Glomerular visceral epithelial cell (primary cell): ENCODE data around the gene KMT2E.

Experiments used
- DNase-seq: peaks from one replicate; pipeline ENCODE4 v3.0.0-alpha.2; 2016; ENCODE audit errors: extremely low spot score

The KMT2E gene

DNA sequence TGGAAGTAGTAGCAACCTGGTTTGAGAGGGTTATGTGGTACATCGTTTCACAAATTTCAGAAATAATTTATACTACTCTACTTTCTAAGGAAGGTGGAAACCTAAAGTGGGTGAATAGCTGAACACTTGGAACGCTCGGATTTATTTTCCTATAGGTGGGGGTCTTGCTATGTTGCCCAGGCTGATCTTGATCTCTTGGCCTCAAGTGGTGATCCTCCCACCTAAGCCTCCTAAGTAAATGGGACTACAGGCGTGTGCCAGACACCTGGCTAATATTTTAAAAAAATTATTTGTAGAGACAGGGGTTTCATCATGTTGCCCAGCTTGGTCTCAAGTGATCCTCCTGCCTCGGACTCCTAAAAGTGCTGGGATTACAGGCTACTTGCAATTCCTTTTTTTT lies 6.7 kb upstream of the KMT2E start:
- DNase-seq, result no peak

DNA sequence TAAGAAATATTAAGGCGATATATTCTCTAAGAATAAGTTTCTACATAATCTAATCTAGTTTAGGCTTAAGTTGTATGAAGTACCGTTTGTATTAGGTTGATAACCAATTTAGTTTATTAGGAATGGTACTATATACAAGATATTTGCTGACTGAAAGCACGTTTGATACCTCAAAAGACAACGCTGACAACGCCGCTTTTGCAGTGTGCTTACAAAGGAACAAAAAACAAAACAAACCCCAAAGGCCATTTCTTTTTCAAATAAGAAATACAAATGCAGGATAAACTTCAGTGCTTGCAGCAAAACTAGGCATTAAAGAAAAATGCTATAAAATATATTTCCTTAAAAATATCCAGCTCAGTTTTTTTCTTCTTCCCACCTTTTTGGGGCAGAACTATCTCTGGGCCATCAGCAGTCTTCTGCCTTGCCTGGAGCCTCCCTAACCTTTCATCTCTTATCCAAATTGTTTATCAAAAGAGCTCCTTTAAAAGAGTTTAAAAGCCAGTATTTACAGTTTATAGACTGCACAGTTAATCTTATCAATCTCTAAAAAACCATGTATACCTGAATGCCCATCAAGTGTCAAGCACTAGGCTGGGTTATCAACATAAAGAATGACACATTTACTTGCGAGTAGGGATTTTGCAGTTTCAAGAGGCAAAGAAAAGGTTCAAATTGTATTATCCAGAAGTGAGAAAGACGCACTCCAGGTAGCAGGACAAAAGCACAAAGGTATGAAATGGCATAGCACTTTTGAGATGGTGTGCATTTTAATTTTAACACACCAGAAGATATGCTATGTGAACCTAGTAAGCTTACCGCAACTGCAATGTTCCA lies 4.1 kb upstream of the KMT2E start:
- DNase-seq, result no peak

DNA sequence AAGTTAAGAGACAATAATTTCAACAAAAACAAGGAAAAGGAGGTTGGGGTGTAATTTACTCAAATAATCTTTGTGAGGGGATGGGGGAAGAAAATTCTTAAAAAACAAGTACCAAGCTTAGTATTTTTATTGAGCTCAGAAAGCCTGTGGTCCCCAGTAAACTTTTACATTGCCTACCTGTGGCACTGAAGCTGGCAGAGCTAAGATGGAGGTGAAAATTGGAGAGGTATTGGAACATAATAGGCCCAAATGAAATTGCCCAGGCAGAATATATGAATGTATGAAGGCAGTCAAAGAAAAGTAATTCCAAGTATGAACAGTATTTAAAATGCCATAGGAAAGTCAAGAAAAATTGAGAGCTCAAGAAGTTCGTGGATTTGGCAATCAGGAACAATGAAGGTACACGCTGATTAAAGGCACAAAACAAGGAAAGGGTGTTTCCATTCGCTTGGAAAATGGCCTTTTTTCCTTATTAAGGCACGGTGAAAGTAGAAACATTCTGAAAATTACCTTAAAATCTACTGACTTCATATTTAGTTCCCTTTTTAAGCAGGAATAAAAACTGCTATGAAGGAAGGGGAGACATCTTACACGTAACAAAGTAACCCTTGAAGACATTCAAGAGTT lies 3.4 kb upstream of the KMT2E start:
- DNase-seq, result no peak

DNA sequence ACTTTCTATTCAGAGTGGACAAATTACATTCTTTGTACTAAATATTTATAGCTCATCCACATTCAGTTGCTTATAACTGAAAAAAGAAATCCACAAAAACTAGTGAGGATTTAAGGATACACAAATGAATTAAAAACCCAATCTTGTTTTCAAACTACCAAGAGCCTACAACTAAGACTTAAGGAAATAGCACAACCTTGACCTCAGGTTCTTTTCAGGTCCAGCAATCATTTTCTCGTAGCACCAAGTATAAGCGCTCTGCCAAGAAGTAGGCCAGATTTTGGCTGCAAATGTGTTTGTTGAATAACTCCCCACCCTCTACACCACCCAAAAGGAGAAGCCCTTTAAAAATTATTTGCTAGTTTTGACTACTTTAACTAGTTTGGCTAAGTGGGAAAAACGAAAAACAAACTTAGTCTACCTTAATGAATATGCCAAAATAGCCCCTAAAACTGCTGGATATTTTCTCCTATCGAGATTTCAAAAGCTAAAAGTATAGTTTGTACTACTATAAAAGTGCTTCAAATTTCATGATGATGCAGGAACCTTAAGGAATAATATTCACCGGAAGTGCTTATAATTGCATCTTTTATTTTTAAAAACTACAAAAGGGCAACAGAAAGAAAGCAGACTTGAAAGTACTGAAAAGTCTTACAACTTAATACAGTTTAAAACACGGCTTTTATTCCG lies 2.7 kb upstream of the KMT2E start:
- DNase-seq, result no peak

DNA sequence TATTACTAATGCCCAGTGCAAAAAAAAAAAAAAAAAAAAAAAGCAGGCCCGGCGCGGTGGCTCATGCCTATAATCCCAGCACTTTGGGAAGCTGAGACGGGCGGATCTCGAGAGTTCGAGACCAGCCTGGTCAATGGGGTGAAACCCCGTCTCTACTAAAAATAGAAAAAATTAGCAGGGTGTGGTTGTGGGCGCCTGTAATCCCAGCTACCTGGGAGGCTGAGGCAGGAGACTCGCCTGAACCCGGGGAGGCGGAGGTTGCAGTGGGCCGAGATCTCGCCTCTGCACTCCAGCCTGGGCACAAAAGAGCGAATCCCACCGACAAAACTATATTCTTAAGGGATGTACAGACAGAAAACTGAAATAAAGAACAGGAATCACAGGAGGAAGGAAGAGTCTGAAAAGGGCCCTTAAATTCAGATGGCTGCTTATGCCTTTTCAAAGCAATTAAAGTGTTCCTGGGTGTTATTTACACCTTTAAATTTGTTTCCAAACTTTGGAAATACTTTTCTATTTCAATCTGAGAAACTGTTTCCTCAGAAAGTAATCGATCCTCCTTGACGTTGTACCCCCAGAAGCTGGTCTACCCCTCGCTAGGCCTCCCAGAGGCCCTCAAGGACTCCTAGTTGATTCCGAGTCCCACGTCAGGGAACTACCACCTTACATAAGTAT lies 2.0 kb upstream of the KMT2E start:
- DNase-seq, result peak; percentile 49

DNA sequence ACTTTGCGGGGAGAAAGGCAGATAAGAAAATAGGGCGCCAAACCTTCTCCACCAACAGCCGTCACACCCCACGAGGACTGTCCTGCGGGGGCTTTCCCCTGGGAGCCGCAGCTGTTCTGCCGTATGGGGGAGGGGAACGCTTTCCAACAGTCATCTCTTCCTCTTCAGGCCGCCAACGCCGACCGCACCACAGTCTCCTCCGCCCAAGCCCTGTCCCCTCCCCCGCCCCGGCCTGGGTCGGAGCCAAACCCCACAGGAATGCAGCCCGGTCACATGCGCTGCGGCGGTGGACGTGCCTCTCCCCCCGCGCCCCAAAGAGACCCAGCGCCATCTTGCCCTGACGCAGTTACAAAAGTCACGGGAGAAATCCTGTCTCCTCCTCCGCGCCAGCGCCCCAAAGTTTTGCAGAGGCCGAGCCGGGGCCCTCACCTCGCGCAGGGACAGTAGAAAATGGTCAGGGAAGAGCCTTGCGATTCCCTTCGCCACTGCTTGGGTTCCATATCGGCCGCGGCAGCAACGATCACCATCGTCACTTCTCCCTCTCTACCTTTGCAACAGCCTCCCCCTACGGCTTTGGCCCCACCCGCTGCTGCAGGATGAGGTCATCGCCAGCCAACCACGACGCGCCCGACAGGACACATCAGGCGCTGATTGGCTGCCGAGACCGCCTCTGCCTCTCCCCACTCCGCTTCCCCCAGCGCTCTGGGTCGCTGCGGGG lies 1.3 kb upstream of the KMT2E start:
- peak; percentile 99 for DNase-seq

DNA sequence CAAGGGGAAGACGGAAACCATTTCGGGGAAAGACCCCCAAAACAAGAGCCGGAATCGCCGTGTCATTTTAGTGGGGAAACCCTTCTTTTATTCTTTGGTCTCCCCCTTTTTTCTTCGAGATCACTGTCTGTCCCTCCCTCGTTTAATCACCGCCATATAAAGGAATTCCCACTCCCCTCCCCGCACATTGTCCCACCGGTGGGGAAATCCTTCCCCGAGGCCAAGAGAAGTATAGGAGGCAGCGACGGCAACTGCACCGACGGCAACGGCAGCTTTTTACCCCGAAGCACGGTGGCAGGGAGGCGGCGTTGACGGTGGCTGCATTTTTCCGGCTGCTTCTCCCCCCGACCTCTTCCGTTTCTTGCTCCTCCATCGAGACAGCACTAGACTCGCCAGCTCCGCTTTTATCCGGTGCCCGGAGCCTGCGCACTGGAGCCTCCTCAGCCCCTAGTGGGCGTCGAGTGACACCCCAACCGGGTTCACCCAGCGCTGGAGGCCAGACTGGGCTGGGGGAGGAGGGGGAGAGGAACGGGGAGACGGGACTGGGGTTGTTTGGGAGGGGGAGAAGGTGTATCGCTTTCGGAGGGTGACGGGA lies 687 bp upstream of the KMT2E start:
- DNase-seq, result peak; percentile 92

DNA sequence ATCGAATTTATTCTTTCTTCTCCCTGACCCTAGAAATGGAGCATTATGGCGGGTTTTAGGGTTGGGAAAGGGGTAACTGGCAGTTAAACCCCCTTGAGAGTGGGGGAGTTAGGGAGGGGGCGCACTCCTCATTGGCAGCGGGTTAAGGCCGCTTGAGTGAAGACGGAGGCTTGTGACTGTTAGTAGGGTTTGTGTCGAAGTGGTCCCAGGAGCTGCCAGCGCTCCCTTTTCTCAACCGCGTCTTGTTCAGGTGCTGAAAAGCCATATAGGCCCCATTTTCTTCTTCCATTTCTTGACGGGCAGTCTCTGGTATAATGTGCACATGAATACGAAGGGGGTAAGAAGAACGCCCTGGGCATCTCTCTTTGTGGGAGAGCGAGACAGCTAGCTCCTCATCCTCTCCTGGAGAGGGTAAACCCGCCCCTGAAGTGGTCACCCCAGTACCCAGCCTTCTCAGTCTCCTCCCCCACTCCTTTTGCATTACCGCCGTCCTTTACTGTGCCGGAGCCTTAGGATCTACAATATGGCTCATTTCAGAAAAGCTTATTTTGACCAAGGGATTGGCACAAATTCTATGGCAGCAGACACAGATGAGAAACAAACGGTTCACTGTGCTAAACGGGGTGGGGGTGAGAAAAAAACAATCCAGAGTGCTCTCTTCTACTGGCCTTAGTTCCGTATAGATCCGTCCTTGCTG lies 836 bp downstream of the KMT2E start:
- peak; percentile 69 for DNase-seq

DNA sequence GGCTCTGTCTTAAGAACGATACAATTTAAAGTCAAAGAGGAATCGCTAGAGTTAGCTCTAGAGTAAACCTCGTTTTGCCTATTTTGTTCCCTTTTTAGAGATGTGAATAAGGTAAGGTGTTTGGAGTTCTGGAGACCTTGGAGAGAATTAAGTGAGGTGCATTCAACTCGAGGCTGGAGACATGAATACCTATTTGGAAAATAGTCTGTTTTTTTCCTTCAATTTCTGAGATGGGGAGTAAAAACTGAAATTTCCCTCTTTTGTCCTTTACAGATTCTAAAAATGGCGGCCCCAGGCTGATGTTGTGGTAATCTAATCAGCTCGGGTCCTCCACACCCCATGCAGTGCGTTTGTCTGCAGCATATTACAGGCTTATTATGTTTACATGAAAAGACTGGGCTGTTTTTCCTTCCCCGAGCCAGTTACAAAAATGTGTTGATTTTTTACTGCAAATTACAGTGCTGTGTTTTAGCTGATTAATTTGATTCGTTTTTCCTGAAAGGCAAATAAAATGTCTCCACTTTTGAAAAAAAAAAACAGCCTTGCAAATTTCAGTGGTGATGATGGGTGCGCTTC lies 1.5 kb downstream of the KMT2E start:
- DNase-seq, result no peak

DNA sequence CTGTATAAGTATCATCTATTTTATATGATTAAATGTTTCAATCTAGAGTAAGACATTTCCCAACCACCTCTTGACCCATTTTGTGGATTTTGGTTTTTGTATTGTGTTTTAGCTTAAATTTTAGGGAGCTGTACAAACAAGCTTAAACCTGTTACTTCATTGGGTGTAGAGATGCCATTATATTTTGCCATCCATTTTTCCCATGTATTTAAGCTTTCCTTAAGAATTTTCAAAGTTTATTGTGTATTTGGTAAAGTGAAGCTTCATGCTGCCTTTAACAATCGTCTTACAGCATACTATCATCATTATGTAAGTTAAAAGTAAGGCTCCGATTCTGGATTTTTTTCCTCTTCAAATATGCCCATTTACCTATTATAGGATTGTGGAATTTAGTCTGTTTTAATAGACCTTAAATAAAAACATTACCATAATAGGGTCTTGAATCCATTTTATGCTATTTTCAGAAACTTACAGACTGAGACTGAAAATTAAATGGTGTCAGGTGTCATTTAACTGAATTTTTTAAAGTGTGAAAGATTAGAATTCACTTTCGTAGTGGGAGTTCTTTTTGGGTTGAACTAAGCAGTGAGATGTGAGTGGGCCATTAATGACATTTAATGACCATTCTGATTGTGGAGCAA lies 2.2 kb downstream of the KMT2E start:
- no peak for DNase-seq

DNA sequence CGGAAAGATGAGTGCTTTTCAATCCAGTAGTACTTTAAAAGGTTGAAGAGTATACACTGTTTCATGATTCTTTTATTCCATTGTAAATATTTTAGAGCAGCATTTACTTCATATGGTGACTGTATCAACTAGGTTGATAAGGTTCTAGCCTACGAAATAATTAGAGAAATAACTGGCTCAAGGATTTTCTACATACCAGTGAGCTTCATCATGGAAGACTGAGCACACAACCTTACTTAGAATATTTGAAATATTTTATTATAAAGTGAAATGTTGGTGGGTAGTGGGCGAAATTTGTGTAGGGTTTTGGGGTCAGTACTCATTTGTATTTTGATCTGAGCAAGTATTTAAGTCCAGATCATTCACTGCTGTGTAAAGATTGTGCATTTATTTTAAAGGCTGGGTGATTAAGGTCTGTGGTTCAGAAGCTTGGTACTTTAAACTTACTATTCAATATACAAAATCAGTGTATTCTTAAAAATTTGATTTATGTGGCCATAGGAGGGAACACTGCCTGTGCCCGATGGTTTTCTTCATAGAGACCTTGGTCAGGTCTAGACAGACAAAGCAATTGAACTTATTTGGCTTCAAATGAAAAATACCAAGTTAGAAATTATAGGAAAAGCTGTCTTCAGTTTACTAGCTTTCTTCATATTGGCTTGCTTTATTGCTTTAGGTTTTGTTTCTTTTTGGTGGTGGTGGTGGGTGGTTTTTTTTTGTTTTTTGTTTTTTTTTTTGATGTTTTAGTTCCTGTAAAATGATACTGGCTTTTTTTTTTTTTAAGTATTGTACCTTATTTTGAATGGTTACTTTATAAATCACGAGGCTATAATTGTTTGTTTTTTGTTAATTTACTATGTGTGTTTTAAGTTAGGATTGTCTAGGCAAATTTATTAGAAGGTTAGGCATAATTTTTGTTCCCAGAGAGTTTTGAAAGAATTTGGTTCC lies 3.0 kb downstream of the KMT2E start:
- no peak for DNase-seq

DNA sequence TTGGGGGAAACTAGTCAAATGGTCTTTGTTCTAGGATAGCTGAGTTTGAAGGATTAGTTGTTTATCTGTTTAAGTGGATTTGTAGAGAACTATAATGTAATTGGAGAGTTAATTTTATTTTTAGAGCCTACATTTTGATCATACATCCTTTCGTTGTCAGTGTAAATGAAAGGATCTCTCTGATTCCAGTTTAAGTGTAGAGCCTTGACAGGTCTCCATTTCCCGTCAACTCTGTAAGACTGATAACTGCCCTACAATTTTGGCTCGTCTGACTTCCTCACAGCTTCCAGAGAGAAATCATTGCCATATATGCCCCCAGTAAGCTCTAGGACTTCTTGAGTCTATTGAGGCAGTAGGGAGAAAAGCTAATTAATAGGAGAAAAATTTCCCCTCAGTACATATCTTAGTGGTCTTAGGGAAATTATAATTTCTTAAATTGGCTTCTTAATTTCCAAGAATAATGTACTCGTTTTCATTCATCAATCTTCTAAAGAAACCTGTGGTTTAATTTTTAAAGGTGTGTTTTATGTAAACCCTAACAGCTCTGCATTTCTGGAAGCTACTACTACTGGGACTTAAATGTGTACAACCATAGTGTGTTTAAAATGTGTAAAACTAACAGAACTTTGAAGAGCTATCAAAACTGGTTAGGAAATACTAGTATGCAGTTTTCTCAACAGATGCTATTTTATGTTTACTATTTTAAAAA lies 3.8 kb downstream of the KMT2E start:
- no peak for DNase-seq

DNA sequence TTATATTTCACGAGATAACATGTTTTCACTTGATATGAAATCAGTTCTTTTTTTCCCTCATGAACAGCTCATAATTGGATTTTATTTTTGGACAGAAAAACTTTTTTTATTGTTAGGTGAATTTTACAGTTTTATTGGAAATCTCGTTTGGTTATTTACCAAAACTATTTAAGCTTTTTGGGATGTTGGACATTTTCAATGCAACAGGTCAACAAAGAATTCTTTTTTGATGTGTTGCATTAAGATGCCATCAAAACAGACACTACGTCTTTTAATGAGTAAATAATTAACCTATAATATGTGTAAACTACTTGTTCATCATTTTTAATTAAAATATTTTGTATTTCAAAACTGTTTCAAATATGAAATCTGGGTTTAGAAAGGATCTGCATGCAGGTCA lies 5.3 kb downstream of the KMT2E start:
- DNase-seq, result no peak

DNA sequence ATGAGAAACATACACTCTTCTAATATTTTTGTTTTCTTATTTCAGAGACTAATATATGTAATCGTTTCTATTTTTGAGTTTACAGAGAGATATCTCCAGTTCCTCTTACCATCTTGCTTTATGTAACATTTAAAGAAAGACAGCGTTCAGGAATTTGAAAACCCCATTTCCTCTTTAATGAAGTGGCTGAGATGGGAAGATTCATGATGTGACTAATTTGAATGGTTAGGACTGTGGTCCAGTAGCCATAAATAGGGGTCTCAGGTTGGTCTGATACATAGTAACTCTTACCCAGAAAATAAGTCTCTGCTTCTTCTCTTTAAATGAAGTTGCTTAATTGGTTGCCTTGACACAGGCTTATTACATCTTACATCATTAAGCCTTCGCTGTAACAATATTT lies 6.9 kb downstream of the KMT2E start:
- DNase-seq, result no peak

DNA sequence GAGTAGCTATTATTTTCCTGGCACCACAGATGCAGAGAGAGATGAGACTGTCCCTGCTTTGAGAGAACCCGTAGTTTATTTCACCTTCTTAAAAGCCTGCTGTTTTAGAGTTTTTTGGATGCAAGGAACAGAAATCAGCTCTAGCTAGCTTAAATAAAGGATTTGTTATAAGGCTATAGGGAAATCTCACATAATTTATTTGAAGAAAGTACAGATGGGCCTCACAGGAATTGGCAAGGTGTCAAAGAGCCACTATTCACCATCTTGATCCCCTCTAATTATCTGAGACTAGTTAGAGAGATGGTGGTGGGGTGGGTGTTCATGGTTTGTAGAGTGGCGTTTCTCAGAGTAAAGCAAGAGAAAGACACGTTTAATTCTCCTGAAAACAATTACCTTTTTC lies 7.3 kb downstream of the KMT2E start:
- no peak for DNase-seq

DNA sequence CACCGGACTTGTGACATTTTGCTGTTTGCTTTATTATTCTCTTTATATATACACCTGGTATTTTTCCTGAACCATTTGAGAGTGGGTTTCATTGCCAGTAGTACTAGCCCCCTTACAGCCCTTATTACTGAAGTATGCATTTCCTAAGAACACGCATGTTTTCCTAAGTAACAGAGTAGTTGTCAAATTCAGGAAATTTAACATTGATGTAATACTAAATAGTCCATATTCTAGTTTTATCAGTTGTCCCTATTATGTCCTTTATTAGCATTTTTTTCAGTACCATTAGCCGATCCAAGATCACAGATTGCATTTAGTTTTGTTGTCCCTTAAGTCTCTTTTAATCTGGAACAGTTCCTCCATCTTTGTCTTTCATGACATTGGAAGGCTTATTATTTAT lies 8.0 kb downstream of the KMT2E start:
- no peak for DNase-seq

DNA sequence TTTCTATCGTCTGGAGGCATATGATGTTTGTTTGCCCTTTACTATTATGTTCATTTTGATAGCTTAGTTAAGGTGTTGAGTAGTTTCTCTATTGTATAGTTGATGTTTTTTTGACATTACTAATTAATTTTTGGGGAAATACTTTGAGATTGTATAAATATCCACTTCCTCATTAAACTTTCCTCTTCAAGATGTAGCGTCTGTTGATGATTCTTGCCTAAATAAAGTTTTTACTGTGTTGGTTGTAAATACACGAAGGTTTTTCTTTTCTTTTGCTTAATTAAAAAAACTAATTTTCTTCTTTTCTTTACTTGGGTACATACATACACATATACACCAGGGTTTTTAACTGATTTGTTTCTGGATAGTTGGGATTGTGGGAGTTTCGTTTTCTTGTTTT lies 8.5 kb downstream of the KMT2E start:
- DNase-seq, result no peak

DNA sequence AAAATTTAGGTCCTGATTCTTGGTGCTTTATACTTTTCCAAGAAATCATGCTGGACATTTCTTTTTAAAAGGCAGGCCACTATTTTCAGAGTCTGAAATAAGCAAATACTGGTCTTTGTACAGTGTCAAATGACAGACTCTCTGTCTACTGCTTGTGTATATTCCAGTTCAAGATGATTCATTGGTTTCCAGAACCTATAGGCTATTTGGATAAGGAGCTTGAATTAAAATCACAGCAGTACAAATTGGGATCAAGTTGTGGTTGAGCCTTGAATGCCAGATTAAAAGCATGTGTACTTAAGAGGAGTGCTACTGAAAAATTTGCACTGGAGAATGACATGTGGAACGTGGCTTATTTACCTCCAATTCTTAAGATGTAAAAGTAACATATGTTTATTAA lies 10.7 kb downstream of the KMT2E start:
- DNase-seq, result no peak
